ENCODE measurements around the gene EPHB1.

EPHB1 gene

GRCh38 chr3:135155228-135155627 lies 360.2 kb downstream of the EPHB1 start:
- Histone ChIP-seq H3K27me3 (replicated peaks) (no peaks in the 10 kb centered on the region), H3K27ac (no peak overlapping the region), H3K36me3 (replicated peaks) (no peaks in the 10 kb centered on the region), H3K4me3 (ENCODE audit: low read depth, low read length) (no peak overlapping the region)
- no peak for DNase-seq
- in situ Hi-C loops (cut with HindIII; ENCODE audit: low pct_ligation_motif_present, low sequenced_read_pairs) = no loop called here
- no peak for TF ChIP-seq CTCF (IDR thresholded peaks at IDR 0.05; ENCODE audit: low read depth, low read length, missing control alignments)

- no peak overlapping the region for H3K27ac ChIP-seq
- DNase-seq = no peak
- no peak for TF ChIP-seq CTCF (IDR thresholded peaks at IDR 0.05; ENCODE audit: low read depth, low read length, missing control alignments)
- H3K4me3 ChIP-seq (ENCODE audit: low read depth, low read length) = no peak overlapping the region
- H3K36me3 ChIP-seq (replicated peaks) = no peaks in the 10 kb centered on the region
- in situ Hi-C loops (cut with HindIII; ENCODE audit: low pct_ligation_motif_present, low sequenced_read_pairs) = no loop called here
- H3K27me3 ChIP-seq (replicated peaks) = no peaks in the 10 kb centered on the region
Measured at GRCh38 chr3:135155791-135156190, 360.7 kb downstream of the EPHB1 start.

GRCh38 chr3:135157045-135157740 lies 362.1 kb downstream of the EPHB1 start:
- no peak for DNase-seq
- TF ChIP-seq CTCF (IDR thresholded peaks at IDR 0.05; ENCODE audit: low read depth, low read length, missing control alignments) = no peak
- Histone ChIP-seq H3K4me3 (ENCODE audit: low read depth, low read length) (no peak overlapping the region), H3K36me3 (replicated peaks) (no peaks in the 10 kb centered on the region), H3K27ac (no peak overlapping the region), H3K27me3 (replicated peaks) (no peaks in the 10 kb centered on the region)
- in situ Hi-C loops (cut with HindIII; ENCODE audit: low pct_ligation_motif_present, low sequenced_read_pairs) = no loop called here

GRCh38 chr3:135158520-135158919 lies 363.5 kb downstream of the EPHB1 start:
- Histone ChIP-seq H3K36me3 (replicated peaks) (no peaks in the 10 kb centered on the region), H3K27ac (no peak overlapping the region), H3K27me3 (replicated peaks) (no peaks in the 10 kb centered on the region), H3K4me3 (ENCODE audit: low read depth, low read length) (no peak overlapping the region)
- in situ Hi-C loops (cut with HindIII; ENCODE audit: low pct_ligation_motif_present, low sequenced_read_pairs) = no loop called here
- DNase-seq = no peak
- no peak for TF ChIP-seq CTCF (IDR thresholded peaks at IDR 0.05; ENCODE audit: low read depth, low read length, missing control alignments)

GRCh38 chr3:135159681-135160247 lies 364.7 kb downstream of the EPHB1 start:
- no peaks in the 10 kb centered on the region for H3K36me3 ChIP-seq (replicated peaks)
- H3K27me3 ChIP-seq (replicated peaks) = no peaks in the 10 kb centered on the region
- no peak overlapping the region for H3K27ac ChIP-seq
- no peak for TF ChIP-seq CTCF (IDR thresholded peaks at IDR 0.05; ENCODE audit: low read depth, low read length, missing control alignments)
- DNase-seq = no peak
- in situ Hi-C loops (cut with HindIII; ENCODE audit: low pct_ligation_motif_present, low sequenced_read_pairs) = no loop called here
- no peak overlapping the region for H3K4me3 ChIP-seq (ENCODE audit: low read depth, low read length)

- in situ Hi-C loops (cut with HindIII; ENCODE audit: low pct_ligation_motif_present, low sequenced_read_pairs) = no loop called here
Measured at GRCh38 chr3:135161425-135161824, 366.4 kb downstream of the EPHB1 start.

More at GRCh38 chr3:135161425-135161824, 366.4 kb downstream of the EPHB1 start:
- Histone ChIP-seq H3K4me3 (ENCODE audit: low read depth, low read length) (no peak overlapping the region), H3K27me3 (replicated peaks) (no peaks in the 10 kb centered on the region), H3K36me3 (replicated peaks) (no peaks in the 10 kb centered on the region), H3K27ac (no peak overlapping the region)
- TF ChIP-seq CTCF (IDR thresholded peaks at IDR 0.05; ENCODE audit: low read depth, low read length, missing control alignments) = no peak
- DNase-seq = no peak

All from brain microvascular endothelial cell (primary cell).